Cardiac fibroblast (primary cell): Measurements from ENCODE around the gene PSAT1.

Source experiments
- DNase-seq, 2 donors: peaks; one replicate each; pipeline versions ENCODE4 v3.0.0 to v3.0.0-alpha.2; 2010; ENCODE audit warnings: low read depth in 2 of 2
- H3K4me3 ChIP-seq, 2 donors: replicated peaks in 1 of 2; 1 replicate in 1 of 2; 2 replicates in 1 of 2; pipeline ENCODE4 v1.5.1; 2011; ENCODE audit warnings: low read depth in 2 of 2, low read length in 2 of 2, mild to moderate bottlenecking in 2 of 2, moderate library complexity in 1 of 2
- CTCF ChIP-seq: IDR thresholded peaks from one replicate; pipeline ENCODE4 v1.5.1; 2011; ENCODE audit warnings: low read depth, mild to moderate bottlenecking, low read length, inconsistent platforms

The PSAT1 gene

GRCh38 chr9:78348848-78349247 is 51.9 kb downstream of the PSAT1 start:
- TF ChIP-seq CTCF, result no peak
- no peak overlapping the region for H3K4me3 ChIP-seq
- DNase-seq, result no peak

- TF ChIP-seq CTCF, result no peak
- H3K4me3 ChIP-seq, result no peak overlapping the region
- no peak for DNase-seq
These were observed 54.9 kb downstream of the PSAT1 start for GRCh38 chr9:78351816-78352215.

GRCh38 chr9:78354324-78354973 is 57.5 kb downstream of the PSAT1 start:
- no peak overlapping the region for H3K4me3 ChIP-seq
- no peak for TF ChIP-seq CTCF
- no peak for DNase-seq

- no peak overlapping the region for H3K4me3 ChIP-seq
- TF ChIP-seq CTCF, result no peak
- no peak for DNase-seq
These were observed 58.1 kb downstream of the PSAT1 start for GRCh38 chr9:78354989-78355388.

- TF ChIP-seq CTCF, result no peak
- no peak for DNase-seq
- no peak overlapping the region for H3K4me3 ChIP-seq
These were observed 59.7 kb downstream of the PSAT1 start for GRCh38 chr9:78356634-78357033.

- H3K4me3 ChIP-seq, result no peak overlapping the region
- no peak for TF ChIP-seq CTCF
- no peak for DNase-seq
These were observed 60.4 kb downstream of the PSAT1 start for GRCh38 chr9:78357165-78357873.
